ENCODE results near the gene NTMT1. TPM values are rescaled to one million over a fixed set of nuclear protein-coding genes. Genes with fewer than 3 reads are reported as not detected.
"Not testable (repeated sequence)": the region's sequence is repeated elsewhere in the genome, so short reads cannot be mapped to it uniquely, and the experiment has no call there.

NTMT1 gene
- total RNA-seq, 1 donor from 2014 or later = 18.8 TPM

DNA sequence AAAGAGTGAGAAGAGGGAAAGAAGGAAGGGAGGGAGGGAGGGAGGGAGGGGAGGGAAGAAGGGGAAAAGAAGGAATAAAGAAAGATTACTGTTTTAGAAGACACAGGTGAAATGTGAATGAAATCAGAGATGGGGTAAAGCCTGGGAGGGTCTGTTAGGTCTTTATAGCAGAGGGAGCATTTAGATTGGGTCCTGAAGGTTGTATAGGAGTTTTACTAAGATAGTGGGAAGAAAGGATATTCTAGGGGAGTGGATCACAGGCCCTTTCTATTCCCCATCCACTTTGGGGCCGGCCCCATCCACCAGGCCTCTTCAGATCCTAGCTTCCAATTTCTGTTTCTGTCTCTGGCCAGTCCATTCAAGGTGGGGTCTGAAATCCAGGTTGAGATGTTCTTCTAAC is 40.6 kb upstream of the NTMT1 start:
- no peaks in the 10 kb centered on the region for H3K36me3 ChIP-seq (ENCODE audit: control insufficient read depth in 3 of 3, insufficient read depth in 3 of 3, low read length in 3 of 3)
- no peaks in the 10 kb centered on the region for H3K9me3 ChIP-seq (ENCODE audit: control insufficient read depth in 3 of 3, low read length in 3 of 3)
- H3K4me1 ChIP-seq (ENCODE audit: control insufficient read depth in 3 of 3, insufficient read depth in 3 of 3, low read length in 3 of 3) = peaks cover 10 to 22% (median 12%) of the 10 kb centered on the region in 3 donors
- H3K4me3 ChIP-seq (ENCODE audit: low read length in 3 of 3) = no peak overlapping the region
- H3K9ac ChIP-seq (ENCODE audit: low read depth in 1 of 3, low read length in 3 of 3) = no peak overlapping the region
- no peaks in the 10 kb centered on the region for H3K27me3 ChIP-seq (ENCODE audit: control insufficient read depth in 3 of 3, insufficient read depth in 3 of 3, low read length in 3 of 3)
- H3K27ac ChIP-seq (ENCODE audit: low read depth, low read length) = no peak overlapping the region

DNA sequence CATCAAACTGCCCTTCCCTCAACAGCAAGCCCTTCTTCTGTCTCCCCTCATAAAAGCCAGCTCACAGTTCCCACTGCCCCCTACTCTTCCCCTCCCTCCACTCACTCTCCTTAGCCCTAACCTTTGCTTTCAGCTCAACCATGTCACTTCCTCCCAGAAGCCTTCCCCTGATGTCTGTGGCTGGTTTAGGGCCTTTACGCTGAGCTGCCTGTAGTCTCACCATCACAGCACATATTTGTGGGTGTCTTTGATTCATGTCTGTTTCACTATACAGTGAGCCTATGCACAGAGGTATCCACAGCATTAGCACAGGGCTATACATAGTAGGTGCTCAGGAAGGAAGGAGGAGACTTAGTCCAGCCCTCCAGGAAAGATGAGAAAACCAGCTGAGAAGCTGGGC is 39.7 kb upstream of the NTMT1 start:
- Histone ChIP-seq H3K9ac (ENCODE audit: low read depth in 1 of 3, low read length in 3 of 3) (no peak overlapping the region), H3K36me3 (ENCODE audit: control insufficient read depth in 3 of 3, insufficient read depth in 3 of 3, low read length in 3 of 3) (no peaks in the 10 kb centered on the region), H3K27me3 (ENCODE audit: control insufficient read depth in 3 of 3, insufficient read depth in 3 of 3, low read length in 3 of 3) (no peaks in the 10 kb centered on the region), H3K27ac (ENCODE audit: low read depth, low read length) (no peak overlapping the region), H3K9me3 (ENCODE audit: control insufficient read depth in 3 of 3, low read length in 3 of 3) (no peaks in the 10 kb centered on the region), H3K4me1 (ENCODE audit: control insufficient read depth in 3 of 3, insufficient read depth in 3 of 3, low read length in 3 of 3) (peaks cover 10 to 22% (median 12%) of the 10 kb centered on the region in 3 donors), H3K4me3 (ENCODE audit: low read length in 3 of 3) (no peak overlapping the region)

DNA sequence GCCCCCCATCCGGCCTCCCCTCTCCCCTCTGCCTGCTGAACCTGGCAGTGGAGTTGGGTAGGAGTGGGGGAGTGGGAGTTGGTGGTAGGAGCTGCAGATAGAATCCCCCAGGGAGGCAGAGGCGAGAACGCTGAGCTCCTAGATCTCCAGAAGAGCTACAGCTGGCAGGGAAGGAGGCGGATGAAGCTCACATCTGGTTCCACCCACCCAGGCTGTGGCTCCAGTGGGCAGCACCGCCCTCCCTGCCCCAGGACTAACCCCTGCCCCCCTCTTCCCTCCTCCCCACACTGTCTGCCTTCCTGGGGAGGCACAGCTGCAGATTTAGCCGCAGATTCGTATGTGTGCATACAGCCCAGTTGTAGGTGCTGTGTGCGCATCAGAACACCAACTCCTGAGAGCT is 39.3 kb upstream of the NTMT1 start:
- Histone ChIP-seq H3K4me1 (ENCODE audit: control insufficient read depth in 3 of 3, insufficient read depth in 3 of 3, low read length in 3 of 3) (peaks cover 10 to 22% (median 12%) of the 10 kb centered on the region in 3 donors), H3K27me3 (ENCODE audit: control insufficient read depth in 3 of 3, insufficient read depth in 3 of 3, low read length in 3 of 3) (no peaks in the 10 kb centered on the region), H3K27ac (ENCODE audit: low read depth, low read length) (peak overlapping the region; percentile 69), H3K36me3 (ENCODE audit: control insufficient read depth in 3 of 3, insufficient read depth in 3 of 3, low read length in 3 of 3) (no peaks in the 10 kb centered on the region), H3K4me3 (ENCODE audit: low read length in 3 of 3) (no peak overlapping the region), H3K9ac (ENCODE audit: low read depth in 1 of 3, low read length in 3 of 3) (peak overlapping the region in 1 of 3 donors; percentile 33), H3K9me3 (ENCODE audit: control insufficient read depth in 3 of 3, low read length in 3 of 3) (no peaks in the 10 kb centered on the region)

GRCh38 chr9:129587487-129588262 is 38.3 kb upstream of the NTMT1 start:
- H3K9ac ChIP-seq (ENCODE audit: low read depth in 1 of 3, low read length in 3 of 3) = no peak overlapping the region
- H3K27ac ChIP-seq (ENCODE audit: low read depth, low read length) = peak overlapping the region; percentile 69
- H3K36me3 ChIP-seq (ENCODE audit: control insufficient read depth in 3 of 3, insufficient read depth in 3 of 3, low read length in 3 of 3) = no peaks in the 10 kb centered on the region
- peaks cover 10 to 22% (median 12%) of the 10 kb centered on the region in 3 donors for H3K4me1 ChIP-seq (ENCODE audit: control insufficient read depth in 3 of 3, insufficient read depth in 3 of 3, low read length in 3 of 3)
- H3K27me3 ChIP-seq (ENCODE audit: control insufficient read depth in 3 of 3, insufficient read depth in 3 of 3, low read length in 3 of 3) = no peaks in the 10 kb centered on the region
- H3K4me3 ChIP-seq (ENCODE audit: low read length in 3 of 3) = peak overlapping the region in 1 of 3 donors; percentile 29
- no peaks in the 10 kb centered on the region for H3K9me3 ChIP-seq (ENCODE audit: control insufficient read depth in 3 of 3, low read length in 3 of 3)

DNA sequence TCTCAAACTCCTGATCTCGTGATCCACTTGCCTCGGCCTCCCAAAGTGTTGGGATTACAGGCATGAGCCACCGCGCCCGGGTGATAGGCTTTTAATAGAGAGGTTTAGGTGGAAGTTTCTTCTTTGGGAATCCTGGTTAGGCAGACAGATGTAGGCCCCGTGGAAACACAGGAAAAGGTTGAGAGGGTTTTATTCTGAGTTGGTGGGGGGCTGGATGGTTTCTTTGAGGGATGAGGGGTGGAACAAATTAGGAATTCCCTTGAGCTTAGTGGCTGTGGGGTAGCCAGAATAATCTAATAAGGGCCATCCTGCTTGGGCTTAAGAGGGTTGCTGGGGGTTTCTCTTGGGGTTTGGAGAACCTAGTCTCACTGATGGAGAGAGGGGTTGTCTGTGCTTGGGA is 35.5 kb upstream of the NTMT1 start:
- Histone ChIP-seq H3K27ac (ENCODE audit: low read depth, low read length) (no peak overlapping the region), H3K4me3 (ENCODE audit: low read length in 3 of 3) (no peak overlapping the region), H3K36me3 (ENCODE audit: control insufficient read depth in 3 of 3, insufficient read depth in 3 of 3, low read length in 3 of 3) (no peaks in the 10 kb centered on the region), H3K27me3 (ENCODE audit: control insufficient read depth in 3 of 3, insufficient read depth in 3 of 3, low read length in 3 of 3) (no peaks in the 10 kb centered on the region), H3K9ac (ENCODE audit: low read depth in 1 of 3, low read length in 3 of 3) (no peak overlapping the region), H3K9me3 (ENCODE audit: control insufficient read depth in 3 of 3, low read length in 3 of 3) (no peaks in the 10 kb centered on the region), H3K4me1 (ENCODE audit: control insufficient read depth in 3 of 3, insufficient read depth in 3 of 3, low read length in 3 of 3) (peaks cover 8 to 26% (median 11%) of the 10 kb centered on the region in 3 donors)

GRCh38 chr9:129591916-129592315 is 34.0 kb upstream of the NTMT1 start:
- Histone ChIP-seq H3K27ac (ENCODE audit: low read depth, low read length) (no peak overlapping the region), H3K9ac (ENCODE audit: low read depth in 1 of 3, low read length in 3 of 3) (no peak overlapping the region), H3K4me1 (ENCODE audit: control insufficient read depth in 3 of 3, insufficient read depth in 3 of 3, low read length in 3 of 3) (peaks cover 12 to 34% (median 19%) of the 10 kb centered on the region in 3 donors), H3K36me3 (ENCODE audit: control insufficient read depth in 3 of 3, insufficient read depth in 3 of 3, low read length in 3 of 3) (no peaks in the 10 kb centered on the region), H3K9me3 (ENCODE audit: control insufficient read depth in 3 of 3, low read length in 3 of 3) (no peaks in the 10 kb centered on the region), H3K4me3 (ENCODE audit: low read length in 3 of 3) (no peak overlapping the region), H3K27me3 (ENCODE audit: control insufficient read depth in 3 of 3, insufficient read depth in 3 of 3, low read length in 3 of 3) (no peaks in the 10 kb centered on the region)

GRCh38 chr9:129592790-129593189 is 33.2 kb upstream of the NTMT1 start:
- not testable (repeated sequence) for H3K4me3 ChIP-seq (ENCODE audit: low read length in 3 of 3); H3K9ac ChIP-seq (ENCODE audit: low read depth in 1 of 3, low read length in 3 of 3); H3K36me3 ChIP-seq (ENCODE audit: control insufficient read depth in 3 of 3, insufficient read depth in 3 of 3, low read length in 3 of 3); H3K27me3 ChIP-seq (ENCODE audit: control insufficient read depth in 3 of 3, insufficient read depth in 3 of 3, low read length in 3 of 3); H3K27ac ChIP-seq (ENCODE audit: low read depth, low read length); H3K9me3 ChIP-seq (ENCODE audit: control insufficient read depth in 3 of 3, low read length in 3 of 3)
- peaks cover 9 to 31% (median 20%) of the 10 kb centered on the region in 3 donors for H3K4me1 ChIP-seq (ENCODE audit: control insufficient read depth in 3 of 3, insufficient read depth in 3 of 3, low read length in 3 of 3)

- Histone ChIP-seq H3K27me3 (ENCODE audit: control insufficient read depth in 3 of 3, insufficient read depth in 3 of 3, low read length in 3 of 3) (peaks cover 0 to 8% (median 5%) of the 10 kb centered on the region in 3 donors), H3K36me3 (ENCODE audit: control insufficient read depth in 3 of 3, insufficient read depth in 3 of 3, low read length in 3 of 3) (no peaks in the 10 kb centered on the region), H3K4me1 (ENCODE audit: control insufficient read depth in 3 of 3, insufficient read depth in 3 of 3, low read length in 3 of 3) (peaks cover 11 to 30% (median 25%) of the 10 kb centered on the region in 3 donors), H3K4me3 (ENCODE audit: low read length in 3 of 3) (no peak overlapping the region), H3K27ac (ENCODE audit: low read depth, low read length) (no peak overlapping the region), H3K9me3 (ENCODE audit: control insufficient read depth in 3 of 3, low read length in 3 of 3) (no peaks in the 10 kb centered on the region), H3K9ac (ENCODE audit: low read depth in 1 of 3, low read length in 3 of 3) (no peak overlapping the region)
Measured at GRCh38 chr9:129594632-129595031, 31.3 kb upstream of the NTMT1 start.

DNA sequence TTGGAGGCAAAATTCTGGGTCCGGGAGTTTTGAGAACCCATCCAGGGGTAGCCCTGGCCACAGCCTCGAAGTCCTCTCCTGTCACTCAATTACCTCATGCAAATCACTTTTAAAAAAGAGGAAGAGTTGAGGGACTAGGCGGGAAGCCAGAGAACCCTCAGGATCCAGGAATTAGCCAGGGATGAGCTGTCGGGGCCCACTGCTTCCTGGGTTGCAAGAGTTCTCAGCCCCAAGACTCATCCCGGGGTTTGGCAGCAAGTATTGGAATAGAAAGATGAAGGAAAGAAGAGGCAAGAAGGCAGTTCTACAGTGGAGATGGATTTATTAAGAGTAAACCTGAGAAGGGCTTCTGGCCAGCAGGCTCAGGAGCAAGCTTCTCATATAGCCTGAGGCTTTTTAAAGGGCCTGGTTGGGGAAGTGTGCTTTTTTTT is 30.6 kb upstream of the NTMT1 start:
- Histone ChIP-seq H3K27me3 (ENCODE audit: control insufficient read depth in 3 of 3, insufficient read depth in 3 of 3, low read length in 3 of 3) (peaks cover 0 to 8% (median 5%) of the 10 kb centered on the region in 3 donors), H3K27ac (ENCODE audit: low read depth, low read length) (no peak overlapping the region), H3K4me1 (ENCODE audit: control insufficient read depth in 3 of 3, insufficient read depth in 3 of 3, low read length in 3 of 3) (peaks cover 11 to 30% (median 25%) of the 10 kb centered on the region in 3 donors), H3K9ac (ENCODE audit: low read depth in 1 of 3, low read length in 3 of 3) (no peak overlapping the region), H3K9me3 (ENCODE audit: control insufficient read depth in 3 of 3, low read length in 3 of 3) (no peaks in the 10 kb centered on the region), H3K4me3 (ENCODE audit: low read length in 3 of 3) (no peak overlapping the region), H3K36me3 (ENCODE audit: control insufficient read depth in 3 of 3, insufficient read depth in 3 of 3, low read length in 3 of 3) (no peaks in the 10 kb centered on the region)

GRCh38 chr9:129595903-129596540 is 29.9 kb upstream of the NTMT1 start:
- Histone ChIP-seq H3K4me3 (ENCODE audit: low read length in 3 of 3) (no peak overlapping the region), H3K27me3 (ENCODE audit: control insufficient read depth in 3 of 3, insufficient read depth in 3 of 3, low read length in 3 of 3) (peaks cover 0 to 8% (median 5%) of the 10 kb centered on the region in 3 donors), H3K9me3 (ENCODE audit: control insufficient read depth in 3 of 3, low read length in 3 of 3) (no peaks in the 10 kb centered on the region), H3K27ac (ENCODE audit: low read depth, low read length) (peak overlapping the region; percentile 69), H3K4me1 (ENCODE audit: control insufficient read depth in 3 of 3, insufficient read depth in 3 of 3, low read length in 3 of 3) (peaks cover 11 to 30% (median 25%) of the 10 kb centered on the region in 3 donors), H3K36me3 (ENCODE audit: control insufficient read depth in 3 of 3, insufficient read depth in 3 of 3, low read length in 3 of 3) (no peaks in the 10 kb centered on the region), H3K9ac (ENCODE audit: low read depth in 1 of 3, low read length in 3 of 3) (peak overlapping the region in 1 of 3 donors; percentile 25)
